GM12801 (cell line): ENCODE data around the gene TMPRSS7.

Experiments used
- CTCF ChIP-seq: IDR thresholded peaks from one replicate; pipeline ENCODE4 v1.5.1; 2011; ENCODE audit warnings: control low read depth; ENCODE audit not compliant: insufficient read length; ENCODE audit errors: extremely low read depth

Gene TMPRSS7

GRCh38 chr3:112007633-112008032 is 26.9 kb upstream of the TMPRSS7 start:
- TF ChIP-seq CTCF = no peak

GRCh38 chr3:112009670-112010069 is 24.9 kb upstream of the TMPRSS7 start:
- no peak for TF ChIP-seq CTCF

- TF ChIP-seq CTCF = no peak
Observed at GRCh38 chr3:112010636-112011035, 23.9 kb upstream of the TMPRSS7 start.

- no peak for TF ChIP-seq CTCF
Observed at GRCh38 chr3:112011376-112011940, 23.1 kb upstream of the TMPRSS7 start.

GRCh38 chr3:112012205-112012992 is 22.1 kb upstream of the TMPRSS7 start:
- TF ChIP-seq CTCF = no peak

GRCh38 chr3:112013058-112013783 is 21.3 kb upstream of the TMPRSS7 start:
- TF ChIP-seq CTCF = no peak

- TF ChIP-seq CTCF = no peak
Observed at GRCh38 chr3:112013784-112014143, 20.8 kb upstream of the TMPRSS7 start.
